DMS 273 (cell line): ENCODE measurements around the gene PIEZO2.
"Not testable (repeated sequence)": the region's sequence is repeated elsewhere in the genome, so short reads cannot be mapped to it uniquely, and the experiment has no call there.

Source experiments
- DNase-seq: peaks from one replicate; lab custom pipeline; 2025; ENCODE audit not compliant: unreplicated experiment; lab: John Stamatoyannopoulos, UW

Gene PIEZO2

DNA sequence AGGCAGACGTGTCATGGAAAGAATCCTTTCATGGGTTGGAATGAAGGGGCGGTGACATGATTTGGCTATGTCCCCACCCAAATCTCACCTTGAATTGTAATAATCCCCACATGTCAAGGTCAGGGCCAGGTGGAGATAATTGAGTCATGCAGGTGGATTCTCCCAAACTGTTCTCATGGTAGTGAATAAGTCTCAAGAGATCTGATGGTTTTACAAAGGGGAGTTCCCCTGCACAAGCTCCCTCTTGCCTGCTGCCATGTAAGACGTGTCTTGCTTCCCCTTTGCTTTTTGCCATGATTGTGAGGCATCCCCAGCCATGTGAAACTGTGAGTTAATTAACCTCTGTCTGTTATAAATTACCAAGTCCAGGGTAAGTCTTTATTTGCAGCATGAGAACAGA, 215.7 kb downstream of the PIEZO2 start:
- DNase-seq = not testable (repeated sequence)

DNA sequence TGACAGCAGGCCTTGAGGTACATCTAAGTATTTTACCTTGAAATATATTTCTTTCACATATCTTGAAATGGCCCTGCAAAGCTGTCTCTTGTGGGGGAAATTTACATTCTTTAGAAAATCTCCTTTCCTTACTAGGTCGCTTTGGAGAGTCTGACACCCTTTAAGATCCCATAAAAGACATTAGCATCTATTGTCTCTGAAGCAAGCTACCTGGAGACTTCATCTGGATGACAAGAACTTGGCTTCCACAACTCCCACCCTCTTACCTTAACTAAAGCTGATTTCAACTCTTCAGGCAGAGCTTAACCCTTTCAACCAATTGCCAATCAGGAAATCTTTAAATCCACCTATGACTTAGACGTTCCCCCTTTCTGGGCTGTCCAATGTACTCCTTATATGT, 219.3 kb downstream of the PIEZO2 start:
- no peak for DNase-seq

GRCh38 chr18:10928772-10929373, 220.5 kb downstream of the PIEZO2 start:
- DNase-seq = no peak

DNA sequence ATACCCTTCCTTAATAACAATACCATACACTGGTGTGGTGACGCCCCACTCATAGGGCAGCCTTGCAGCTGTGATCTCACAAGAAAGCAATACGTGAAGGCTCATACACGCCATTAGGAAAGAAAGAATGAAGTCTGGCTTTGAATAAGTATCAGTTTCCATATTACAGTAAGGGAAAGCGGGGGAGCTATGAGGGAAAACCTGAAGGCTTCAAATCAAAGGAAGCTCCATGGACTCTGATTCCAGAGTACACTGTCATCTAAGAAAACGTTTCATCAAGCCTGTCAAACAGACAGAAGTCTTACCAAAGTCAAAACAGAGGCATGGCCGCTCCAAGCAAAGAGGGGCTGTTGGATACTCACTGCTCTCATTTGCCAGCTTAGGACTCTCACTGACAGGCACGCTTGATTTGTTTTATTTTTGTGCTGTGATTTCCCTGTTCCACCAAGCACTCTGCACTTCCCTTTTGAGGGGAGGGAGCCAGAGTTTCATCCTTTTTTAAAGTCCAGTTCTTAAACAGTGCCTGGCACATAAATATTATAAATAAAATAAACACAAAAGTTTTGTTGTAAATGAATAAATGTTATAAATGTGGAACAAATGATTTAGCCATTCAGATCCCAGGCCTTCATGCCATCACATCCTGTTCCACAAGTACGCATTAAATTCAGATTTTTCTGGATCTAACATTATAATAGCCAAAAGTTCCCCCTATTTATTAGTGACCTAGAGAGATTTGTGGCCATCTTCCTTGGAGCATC, 221.2 kb downstream of the PIEZO2 start:
- DNase-seq = no peak

DNA sequence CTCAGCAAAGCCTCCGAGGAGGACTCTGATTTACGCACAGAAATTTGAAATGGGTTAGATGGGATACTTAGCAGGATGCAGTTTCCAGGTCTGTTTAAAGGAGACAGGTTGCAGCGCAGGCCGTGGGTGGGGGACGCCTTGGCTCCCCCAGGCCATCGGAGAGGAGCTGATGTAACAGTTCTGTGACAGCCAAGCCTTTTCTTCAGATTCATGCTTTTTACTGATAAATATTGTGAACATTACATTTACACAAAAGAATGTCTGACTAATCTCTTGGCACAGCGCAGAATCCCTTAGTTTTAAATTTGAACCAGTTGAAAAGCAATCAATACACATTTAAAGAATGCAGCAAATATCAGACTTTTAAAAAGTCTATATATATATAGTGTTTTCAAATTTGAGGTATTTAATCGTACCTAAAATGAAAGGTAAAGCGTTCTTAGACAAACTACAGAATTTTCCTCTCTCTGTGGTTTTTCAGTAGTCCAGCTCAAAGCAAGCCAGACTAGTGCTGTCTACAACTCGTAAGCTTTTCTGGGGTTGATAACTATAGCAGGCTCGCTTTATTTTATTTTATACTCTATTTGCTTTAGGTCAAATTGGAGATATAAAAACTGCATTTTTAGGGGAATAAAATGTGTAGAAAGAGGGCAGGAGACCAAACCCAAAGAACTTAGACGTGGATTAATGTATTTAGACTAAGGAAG, 221.9 kb downstream of the PIEZO2 start:
- no peak for DNase-seq

DNA sequence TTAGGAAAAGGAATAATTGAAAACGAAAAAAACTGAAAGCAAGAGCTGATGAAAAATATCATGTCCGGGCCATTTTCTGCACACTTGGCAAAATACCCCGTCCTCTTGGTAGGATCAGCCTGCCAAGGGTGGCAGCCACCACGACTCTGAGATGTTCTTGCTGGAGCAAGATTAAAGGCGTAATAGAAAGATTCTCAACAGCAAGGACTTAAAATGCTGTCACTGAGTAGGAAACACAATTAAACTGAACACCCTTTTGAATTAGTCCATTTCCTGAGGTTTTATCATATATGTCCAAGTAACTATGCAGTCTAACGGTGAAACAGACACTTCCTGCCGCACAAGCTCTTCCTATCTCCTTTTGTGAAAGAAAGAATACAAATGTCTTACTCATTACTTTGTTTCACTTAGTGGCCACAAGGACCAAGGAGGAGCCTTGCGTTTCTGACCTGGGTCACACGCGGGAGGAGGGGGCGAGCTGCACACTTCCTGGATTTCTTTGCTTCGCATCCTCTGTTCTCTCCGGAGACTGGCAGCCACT, 222.7 kb downstream of the PIEZO2 start:
- DNase-seq = no peak

DNA sequence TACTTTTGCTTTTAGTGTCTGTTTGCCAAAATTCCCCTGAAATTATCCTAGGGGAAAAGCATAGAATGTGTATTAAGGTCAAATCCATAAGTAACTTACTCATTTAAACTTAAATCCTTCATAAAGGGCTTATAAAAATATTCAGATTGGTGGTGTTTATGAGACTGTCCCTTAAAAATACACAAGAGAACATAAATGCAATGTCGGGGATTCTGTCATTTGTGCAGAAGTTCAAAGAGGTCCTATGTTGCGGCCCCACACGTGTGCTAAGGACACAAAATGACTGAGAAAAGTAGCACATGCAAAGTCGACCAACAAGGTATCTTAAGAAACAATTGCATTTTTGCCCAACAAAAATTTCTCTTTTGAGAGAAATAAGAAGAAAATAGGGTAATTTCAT, 225.1 kb downstream of the PIEZO2 start:
- DNase-seq = no peak

DNA sequence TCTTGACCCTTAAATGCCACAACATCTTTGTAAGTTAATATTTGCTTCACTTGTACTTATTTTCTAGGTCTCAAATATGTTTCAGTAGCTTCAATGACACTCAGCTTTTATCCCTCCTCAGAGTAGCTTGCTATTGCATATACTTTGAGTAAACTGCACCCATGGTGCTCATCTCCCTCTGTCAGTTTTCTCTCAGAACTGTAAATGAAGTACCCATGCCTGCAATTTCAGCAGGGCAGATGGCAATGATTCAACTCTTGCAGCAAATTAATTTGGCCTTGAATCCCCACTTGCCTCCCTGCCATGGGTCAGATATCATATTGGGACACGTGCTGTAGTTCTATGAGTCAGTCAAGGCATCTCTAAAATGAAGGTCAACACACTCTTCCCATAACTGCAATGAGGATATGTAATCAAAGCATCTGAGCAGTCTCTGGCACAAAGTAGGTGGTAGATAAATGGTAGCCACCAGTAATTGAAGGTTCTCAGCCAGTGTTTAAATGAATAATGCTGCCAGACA, 225.8 kb downstream of the PIEZO2 start:
- DNase-seq = peak; percentile 35

DNA sequence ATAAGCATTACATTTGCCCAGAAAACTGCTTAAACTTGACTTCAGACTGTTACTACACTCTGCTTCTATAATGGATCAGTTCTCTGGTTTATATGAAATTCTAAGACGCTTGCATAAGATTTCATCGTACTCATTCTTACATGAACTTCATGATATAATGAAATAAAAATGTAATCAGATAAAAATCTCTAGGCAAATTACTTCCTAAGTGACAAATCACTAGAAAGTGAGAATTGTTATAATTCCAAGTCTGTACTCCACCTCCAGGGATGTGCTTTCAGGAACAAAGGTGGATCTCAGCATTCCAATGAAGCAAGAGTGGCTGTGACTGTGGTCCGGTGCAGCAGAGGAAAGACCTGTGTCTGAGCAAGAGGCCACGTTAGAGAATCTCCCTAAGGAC, 226.2 kb downstream of the PIEZO2 start:
- DNase-seq = no peak

GRCh38 chr18:10922712-10923111, 226.7 kb downstream of the PIEZO2 start:
- not testable (repeated sequence) for DNase-seq

GRCh38 chr18:10920309-10920708, 229.1 kb downstream of the PIEZO2 start:
- DNase-seq = not testable (repeated sequence)

DNA sequence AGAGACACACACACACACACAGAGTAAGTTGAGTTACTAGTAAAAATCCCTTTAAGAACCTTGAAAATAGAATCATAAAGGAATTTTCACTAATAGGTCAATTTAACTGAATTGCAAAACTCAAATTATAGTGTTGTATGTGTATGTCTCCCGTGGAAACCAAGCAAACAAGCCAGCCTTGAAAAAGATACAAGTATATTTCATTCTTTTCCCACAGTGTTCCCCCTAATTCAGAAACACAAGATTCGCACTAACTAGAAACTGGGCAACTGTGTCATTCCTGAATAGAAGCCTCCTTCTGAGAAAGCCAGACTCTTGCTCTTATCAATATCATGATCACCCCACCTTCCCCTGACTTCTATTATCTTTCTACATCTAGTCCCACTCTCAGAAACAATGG, 229.5 kb downstream of the PIEZO2 start:
- DNase-seq = no peak

DNA sequence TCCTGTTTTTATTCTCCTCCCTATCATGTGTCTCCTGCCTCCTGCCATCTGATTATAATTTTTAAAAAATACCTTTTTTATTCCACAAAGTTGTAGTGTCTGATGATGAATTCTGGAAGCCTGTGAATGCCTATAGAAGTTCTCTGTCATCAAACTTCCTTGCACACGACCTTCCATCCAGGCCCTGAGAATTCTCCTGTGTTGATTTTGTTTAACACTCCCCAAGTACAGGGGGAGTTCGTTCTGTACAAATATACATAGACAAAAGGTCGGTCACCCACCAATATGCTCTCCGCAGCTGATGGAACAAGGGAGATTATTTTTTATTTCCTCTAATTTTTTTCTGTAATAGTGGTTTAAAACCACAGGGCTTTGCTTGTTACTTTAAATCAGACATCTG, 232.5 kb downstream of the PIEZO2 start:
- DNase-seq = no peak

GRCh38 chr18:10916387-10916786, 233.0 kb downstream of the PIEZO2 start:
- no peak for DNase-seq

- DNase-seq = not testable (repeated sequence)
Observed at GRCh38 chr18:10915748-10916147, 233.6 kb downstream of the PIEZO2 start.

DNA sequence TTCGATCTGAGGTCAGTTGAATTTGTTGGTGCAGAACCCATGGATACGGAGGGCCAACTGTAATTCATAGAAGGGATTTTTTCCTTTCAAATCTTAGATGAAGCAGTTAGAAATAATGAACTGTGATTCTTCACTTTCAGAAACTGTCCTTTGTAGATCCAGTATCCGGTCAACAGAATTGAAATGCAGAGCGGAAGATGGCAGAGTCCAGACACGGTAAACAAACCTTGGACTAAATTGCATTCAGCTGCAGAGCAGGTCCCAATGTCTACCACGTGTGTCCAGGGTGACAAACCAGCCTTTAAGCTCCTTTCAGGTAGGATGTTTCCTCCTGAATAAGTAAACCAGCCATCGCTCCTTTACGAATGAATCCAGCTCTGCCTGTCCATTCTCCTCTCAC, 234.8 kb downstream of the PIEZO2 start:
- DNase-seq = not testable (repeated sequence)

- no peak for DNase-seq
Observed at GRCh38 chr18:10913919-10914318, 235.4 kb downstream of the PIEZO2 start.

DNA sequence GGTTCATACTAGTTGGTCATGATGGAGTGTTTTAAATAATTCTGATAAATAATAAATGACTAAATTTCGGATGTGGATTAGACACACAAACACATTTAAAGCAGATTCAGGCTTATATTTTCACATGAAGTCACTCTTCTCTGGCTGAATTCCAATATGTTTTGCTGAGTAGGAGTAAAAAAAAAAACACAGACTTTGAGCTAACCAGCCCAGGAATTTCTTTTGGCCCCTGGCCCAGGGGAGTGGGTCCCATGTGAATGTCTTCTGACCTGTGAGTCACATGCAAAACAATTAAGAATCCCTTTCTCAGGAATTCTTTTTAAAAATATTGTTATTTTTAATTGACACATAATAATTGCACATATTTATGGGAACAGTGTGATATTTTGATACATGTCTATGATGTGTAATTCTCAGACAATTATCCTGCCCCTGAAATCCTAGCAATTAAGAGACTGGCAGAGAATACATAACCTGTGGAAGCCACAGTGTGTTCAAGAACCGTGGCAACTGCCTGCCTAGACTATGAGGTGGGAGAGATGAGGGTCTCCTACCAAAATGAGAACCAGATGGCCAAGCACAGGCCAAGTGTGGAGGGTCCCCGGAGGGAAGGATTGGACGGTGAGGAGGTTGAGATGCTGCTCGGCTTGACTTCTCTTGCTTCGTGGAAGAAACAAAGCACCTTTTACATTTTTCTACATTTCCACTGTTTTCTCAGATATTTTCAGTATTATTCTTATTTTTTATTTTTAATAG, 236.4 kb downstream of the PIEZO2 start:
- peak; percentile 30 for DNase-seq

DNA sequence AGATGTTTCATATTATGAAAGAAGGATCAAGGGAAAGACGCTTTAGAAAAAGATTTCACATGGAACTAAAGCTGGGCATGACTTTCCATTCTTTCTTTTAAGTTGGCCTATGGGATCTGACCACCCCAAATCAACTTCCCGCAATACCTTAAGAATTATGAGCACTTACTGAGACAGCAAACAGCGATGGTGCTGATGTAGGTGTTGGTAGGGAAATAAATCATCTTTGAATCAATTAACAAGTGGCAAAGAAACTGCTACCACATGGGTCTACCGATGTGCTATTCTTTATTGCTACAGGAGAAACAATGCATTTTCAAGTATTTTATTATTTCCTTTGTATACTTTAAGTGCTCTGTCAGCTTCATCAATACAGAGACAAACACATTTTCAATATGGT, 239.6 kb downstream of the PIEZO2 start:
- no peak for DNase-seq

- no peak for DNase-seq
Observed at GRCh38 chr18:10908760-10909159, 240.6 kb downstream of the PIEZO2 start.

DNA sequence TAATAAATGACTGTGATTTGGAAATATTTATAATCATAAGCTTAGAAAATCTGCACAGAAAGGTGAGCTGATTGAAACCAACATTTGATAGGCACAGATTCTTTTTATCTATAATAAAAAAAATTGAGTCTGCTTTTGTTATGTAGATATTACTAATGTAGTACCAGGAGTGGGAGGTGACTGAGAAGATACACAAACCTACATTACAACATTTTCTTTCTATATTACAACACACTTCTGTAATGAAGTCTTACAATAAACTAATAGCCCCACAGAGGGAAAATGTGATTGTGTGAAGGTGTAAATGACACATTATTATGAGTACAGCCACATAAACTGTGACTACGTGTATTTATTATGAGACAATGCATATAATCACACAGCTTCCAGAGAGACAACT, 241.6 kb downstream of the PIEZO2 start:
- DNase-seq = no peak
